AG09309 (cell line): ENCODE results near the gene KIAA1755.

Source experiments
- DNase-seq: peaks from one replicate; pipeline ENCODE4 v3.0.0-alpha.2; 2010; ENCODE audit warnings: low read depth
- H3K4me3 ChIP-seq: 2 replicates; pipeline ENCODE4 v1.5.1; 2011; ENCODE audit warnings: mild to moderate bottlenecking, low read depth, low read length, moderate library complexity; ENCODE audit not compliant: control insufficient read depth
- CTCF ChIP-seq: IDR thresholded peaks from 2 replicates; pipeline ENCODE4 v1.5.1; 2011; ENCODE audit warnings: mild to moderate bottlenecking, low read depth, low read length, inconsistent platforms; ENCODE audit not compliant: insufficient read depth, control insufficient read depth; ENCODE audit errors: missing control alignments

The KIAA1755 gene

GRCh38 chr20:38304845-38305447 is 44.4 kb upstream of the KIAA1755 start:
- no peak overlapping the region for H3K4me3 ChIP-seq
- no peak for DNase-seq
- TF ChIP-seq CTCF, result peak; percentile 61

- H3K4me3 ChIP-seq, result no peak within 1 kb of the TSS
- DNase-seq, result peak; percentile 37
- TF ChIP-seq CTCF, result no peak
These were observed 43.4 kb upstream of the KIAA1755 start, which contains the start of gene BPI for GRCh38 chr20:38303908-38304379. TSS of gene BPI (plus strand) at chr20:38304156. CDS start at chr20:38304224, 68 bp downstream.

GRCh38 chr20:38302786-38303185 is 42.3 kb upstream of the KIAA1755 start:
- no peak overlapping the region for H3K4me3 ChIP-seq
- no peak for TF ChIP-seq CTCF
- DNase-seq, result no peak

- no peak for DNase-seq
- H3K4me3 ChIP-seq, result no peak overlapping the region
- TF ChIP-seq CTCF, result no peak
These were observed 40.8 kb upstream of the KIAA1755 start for GRCh38 chr20:38301309-38301708.

- no peak overlapping the region for H3K4me3 ChIP-seq
- no peak for DNase-seq
- TF ChIP-seq CTCF, result no peak
These were observed 39.9 kb upstream of the KIAA1755 start for GRCh38 chr20:38300438-38300837.

GRCh38 chr20:38299963-38300362 is 39.4 kb upstream of the KIAA1755 start:
- TF ChIP-seq CTCF, result no peak
- DNase-seq, result no peak
- no peak overlapping the region for H3K4me3 ChIP-seq

- no peak overlapping the region for H3K4me3 ChIP-seq
- TF ChIP-seq CTCF, result no peak
- DNase-seq, result no peak
These were observed 38.3 kb upstream of the KIAA1755 start for GRCh38 chr20:38298768-38299288.
